GM21717 (cell line): Measurements from ENCODE around the gene RAD51B.

Source experiments
- ATAC-seq: cut with Tn5 transposase; IDR thresholded peaks from one replicate; pipeline ENCODE4 v1.9.1; 2021; ENCODE audit warnings: mild to moderate bottlenecking, moderate library complexity; ENCODE audit not compliant: unreplicated experiment

Gene RAD51B

GRCh38 chr14:68527329-68527851 is 707.8 kb downstream of the RAD51B start:
- no peak for ATAC-seq

GRCh38 chr14:68528040-68528687 is 708.6 kb downstream of the RAD51B start:
- ATAC-seq = no peak

DNA sequence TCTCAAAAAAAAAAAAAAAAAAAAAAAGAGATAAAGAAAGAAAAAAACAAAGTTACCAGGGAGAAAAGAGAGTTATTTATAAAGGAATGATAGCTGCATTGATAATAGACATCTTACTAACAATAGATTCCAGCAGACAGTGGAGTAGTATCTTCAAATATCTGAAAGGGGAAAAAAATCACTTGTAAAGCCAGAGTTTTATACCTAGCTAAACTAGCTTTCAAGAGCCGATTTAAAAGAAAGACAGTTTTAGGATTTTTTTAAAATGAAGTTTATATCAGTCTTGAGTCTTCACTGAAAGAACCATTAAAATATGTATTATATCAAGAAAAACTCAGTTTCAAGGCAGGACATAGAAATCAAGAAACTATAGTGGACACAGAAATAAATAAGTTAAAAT is 710.9 kb downstream of the RAD51B start:
- ATAC-seq = no peak

DNA sequence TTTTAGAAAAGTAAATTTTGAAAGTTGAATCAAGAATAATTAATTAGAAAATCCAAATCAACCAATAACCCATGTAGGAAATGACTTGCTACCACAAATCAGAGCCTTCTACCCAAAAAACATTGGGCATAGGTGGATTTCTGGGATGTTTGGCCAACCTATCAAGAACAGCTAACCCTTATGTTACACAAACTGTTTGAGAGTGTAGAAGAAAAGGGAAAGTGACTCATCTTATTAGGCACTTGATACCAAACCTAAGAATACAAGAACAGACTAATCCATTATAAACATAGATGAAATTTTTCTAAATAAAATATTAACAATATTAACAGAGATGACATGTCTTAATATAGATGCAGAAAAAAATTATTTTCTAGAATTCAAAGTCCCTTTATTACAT is 712.9 kb downstream of the RAD51B start:
- no peak for ATAC-seq

DNA sequence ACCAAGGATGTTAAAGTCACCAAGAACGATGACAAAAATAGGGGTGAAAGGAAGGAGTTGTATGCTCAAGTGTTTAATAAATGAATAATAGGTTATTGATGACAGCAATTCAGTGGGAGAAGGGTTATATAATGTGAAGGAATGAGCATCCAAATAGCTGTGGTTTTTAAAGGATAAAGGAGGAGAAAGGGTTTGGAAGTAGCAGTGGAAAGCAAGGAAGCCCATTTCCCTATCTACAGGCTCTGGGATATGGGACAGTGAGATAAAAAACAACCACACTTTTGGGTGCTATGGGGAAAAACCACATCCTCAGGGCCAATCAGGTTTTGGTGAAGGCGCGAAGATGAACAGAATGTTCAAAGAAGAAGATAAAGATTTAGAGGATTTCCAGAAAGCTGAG is 714.7 kb downstream of the RAD51B start:
- ATAC-seq = no peak

DNA sequence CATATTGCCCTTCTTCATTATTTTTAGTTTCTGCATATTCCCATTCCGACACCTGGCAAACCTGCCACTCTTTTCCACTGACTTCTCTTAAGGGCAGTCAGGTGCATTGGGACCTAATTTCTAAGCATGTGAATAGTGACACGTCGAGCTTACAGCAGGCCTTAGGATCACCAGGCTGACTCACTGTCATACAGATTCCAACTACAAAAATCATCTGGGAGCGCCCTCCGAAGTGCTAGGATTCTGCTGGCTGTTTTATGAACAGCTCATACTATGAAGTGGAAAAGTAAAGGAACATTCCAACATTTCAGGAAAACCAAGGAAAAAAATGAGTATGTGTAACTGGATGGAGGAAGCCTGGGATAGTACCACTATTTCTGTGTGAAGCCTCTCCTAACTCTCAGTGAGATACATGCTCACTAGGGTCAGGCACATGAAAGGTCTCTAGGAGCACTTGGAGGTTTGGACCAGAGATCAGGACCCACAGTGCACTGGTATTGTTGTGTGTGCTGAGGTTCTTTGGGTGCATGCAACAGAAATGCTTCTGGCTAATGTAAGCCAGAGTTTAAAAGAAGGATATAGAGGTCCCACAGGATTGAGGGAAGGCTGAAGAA is 715.9 kb downstream of the RAD51B start:
- ATAC-seq = no peak

GRCh38 chr14:68536018-68536410 is 716.4 kb downstream of the RAD51B start:
- ATAC-seq = no peak

GRCh38 chr14:68538639-68539038 is 719.1 kb downstream of the RAD51B start:
- ATAC-seq = no peak

DNA sequence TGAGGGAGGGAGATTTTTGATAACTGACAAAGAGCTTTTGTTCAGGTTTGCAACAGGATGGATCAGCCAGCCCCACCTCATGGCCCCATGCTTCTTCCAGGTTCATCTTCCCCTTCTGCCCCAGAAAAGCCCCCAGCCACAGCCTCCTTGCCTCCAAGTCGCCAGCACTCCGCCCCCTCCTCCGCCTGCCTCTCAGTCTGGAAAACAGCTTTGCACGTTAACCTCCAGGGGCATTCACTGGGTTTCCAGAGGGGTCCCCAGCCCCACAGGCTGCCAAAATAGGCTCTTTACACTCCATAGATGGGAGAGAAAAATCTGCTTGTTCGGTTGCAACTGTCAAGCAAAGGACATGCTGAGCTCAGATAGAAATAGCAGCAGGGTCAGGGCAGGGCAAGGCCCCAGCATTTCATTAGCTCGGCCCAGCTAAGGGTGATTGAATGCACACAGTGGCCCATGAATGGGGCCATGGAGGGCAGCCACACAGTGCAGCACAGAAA is 719.7 kb downstream of the RAD51B start:
- no peak for ATAC-seq

GRCh38 chr14:68539789-68540188 is 720.2 kb downstream of the RAD51B start:
- no peak for ATAC-seq

DNA sequence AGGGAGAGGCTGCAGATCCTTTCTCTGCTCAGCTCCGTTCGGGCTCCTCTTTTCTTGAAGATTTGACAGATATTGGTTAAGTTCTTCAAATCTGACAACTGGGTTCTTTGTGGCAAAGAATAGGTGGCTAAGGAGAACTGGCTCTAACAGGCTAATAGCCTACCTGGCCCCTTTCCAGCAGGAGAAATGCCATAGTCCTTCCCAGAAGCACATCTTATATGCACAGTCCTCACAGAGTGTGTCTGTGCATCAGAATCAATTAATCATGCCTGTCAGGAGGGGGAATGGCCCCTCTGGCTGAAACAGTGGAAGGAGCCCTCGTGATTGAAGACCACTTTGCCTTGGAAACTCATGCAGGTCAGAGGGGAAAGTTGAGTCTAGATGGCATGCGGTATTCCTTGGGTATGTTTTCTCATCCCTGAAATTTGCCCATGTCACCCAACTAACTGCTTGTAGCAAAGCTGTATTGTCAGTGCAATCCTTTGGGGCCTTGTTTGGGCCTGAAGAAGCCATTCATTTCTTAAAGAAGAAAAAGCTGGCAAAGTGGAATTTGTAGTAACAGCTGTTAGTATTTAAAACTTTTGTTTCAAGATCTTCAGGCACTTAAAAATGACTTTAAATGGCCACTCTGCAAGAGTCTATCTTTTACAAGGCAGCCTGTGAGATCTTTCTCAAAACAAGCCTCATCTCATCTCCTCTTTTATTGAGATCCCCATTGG is 721.8 kb downstream of the RAD51B start:
- no peak for ATAC-seq

- no peak for ATAC-seq
These were observed 722.8 kb downstream of the RAD51B start for GRCh38 chr14:68542346-68542745.

GRCh38 chr14:68543516-68543915 is 723.9 kb downstream of the RAD51B start:
- ATAC-seq = no peak

DNA sequence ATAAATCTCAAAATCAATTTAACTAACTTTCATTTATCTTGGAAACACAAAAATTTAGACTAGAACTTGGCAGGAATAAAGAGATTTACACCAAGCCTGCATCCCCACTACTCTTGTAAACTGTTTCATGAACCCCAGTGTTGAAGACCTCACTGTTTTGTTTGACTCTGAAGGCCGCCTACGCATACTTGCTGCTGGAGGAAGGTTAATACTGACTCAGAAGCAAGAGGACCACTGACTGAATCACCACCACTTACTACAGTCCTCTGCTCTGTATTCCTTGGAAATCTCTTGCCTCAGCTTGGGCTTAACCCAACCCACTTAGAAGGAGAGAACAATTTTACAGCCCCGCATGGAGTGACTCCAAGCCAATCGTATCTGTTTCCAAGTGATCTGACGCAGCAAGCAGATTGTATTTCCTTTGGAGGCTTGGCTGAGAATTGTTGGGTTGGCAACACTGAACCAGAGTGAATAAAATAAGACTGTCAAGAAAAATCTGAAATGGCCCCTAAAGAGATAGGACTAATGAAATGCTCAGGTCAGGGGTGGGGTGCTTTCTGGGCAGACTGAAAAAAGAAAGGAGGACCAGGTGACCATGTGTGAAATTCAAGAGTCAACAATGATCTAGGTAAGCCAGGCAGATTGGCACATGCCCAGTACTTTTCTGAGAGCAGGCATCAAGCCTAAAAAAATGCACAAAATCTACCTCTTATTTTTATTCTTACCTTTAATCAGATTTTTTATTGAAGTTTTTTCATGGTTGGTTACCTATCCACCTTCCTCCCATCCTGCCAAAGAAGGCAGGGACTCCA is 724.7 kb downstream of the RAD51B start:
- no peak for ATAC-seq

DNA sequence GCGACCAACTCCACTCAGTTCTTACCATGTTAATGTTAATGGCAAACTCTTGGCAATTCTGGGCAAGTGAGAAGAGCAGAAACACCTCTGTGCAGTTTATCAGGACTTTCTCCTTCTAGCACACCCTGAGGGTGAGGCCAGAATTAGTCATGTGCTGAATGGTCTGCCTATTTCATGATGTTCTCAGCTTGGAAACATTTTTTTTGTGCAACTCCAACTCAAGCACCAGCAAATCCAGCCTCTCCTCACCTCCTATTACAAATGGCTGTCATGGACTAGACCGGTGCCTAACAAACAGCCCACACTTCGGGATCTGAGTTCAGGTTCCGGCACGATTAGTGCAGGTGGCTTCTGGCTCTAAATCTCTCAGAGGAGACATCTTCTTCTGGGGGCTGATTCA is 727.3 kb downstream of the RAD51B start:
- ATAC-seq = no peak

DNA sequence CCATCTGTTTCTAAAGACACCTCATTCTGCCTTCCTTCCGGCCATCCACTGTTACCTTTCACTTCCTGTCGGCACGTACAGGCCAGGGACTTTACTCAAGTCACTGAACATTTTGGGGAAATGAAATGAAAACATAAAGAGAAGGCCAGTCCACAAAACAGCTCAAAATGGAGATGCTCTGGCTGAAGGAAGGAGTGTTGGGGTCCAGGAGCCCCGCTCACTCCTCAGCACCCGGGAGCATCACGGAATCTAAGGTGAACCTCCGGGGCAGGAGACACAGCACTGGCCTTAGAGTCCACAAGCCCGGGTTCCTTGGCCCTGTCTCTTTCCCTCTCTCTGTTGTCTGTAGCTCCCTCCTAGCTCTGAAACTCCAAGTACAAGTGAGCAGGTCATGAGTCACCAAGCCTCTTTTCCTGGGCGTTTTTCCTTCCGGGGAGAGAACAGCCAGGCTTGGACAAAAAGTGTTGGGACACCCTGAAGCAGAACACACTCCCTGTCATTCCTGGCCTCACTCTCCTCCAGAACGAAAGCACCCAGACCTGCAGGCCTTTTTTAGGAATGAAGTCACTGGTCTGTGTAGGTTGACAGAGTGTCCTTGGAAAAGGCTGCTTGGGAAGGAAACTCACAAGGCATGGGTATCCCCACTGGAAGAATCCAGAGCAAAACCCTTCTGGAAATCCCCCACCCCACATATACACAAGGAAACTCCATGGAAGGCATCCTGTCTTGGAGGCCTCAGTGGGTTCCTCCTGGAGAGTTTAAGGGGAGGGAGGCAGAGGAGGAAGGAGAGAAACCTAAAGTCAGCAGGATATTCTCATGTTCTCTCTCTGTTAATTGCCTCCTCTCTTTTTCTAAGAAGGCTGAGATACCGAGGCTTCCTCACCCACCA is 728.0 kb downstream of the RAD51B start:
- ATAC-seq = no peak

GRCh38 chr14:68548194-68549076 is 728.9 kb downstream of the RAD51B start:
- no peak for ATAC-seq

DNA sequence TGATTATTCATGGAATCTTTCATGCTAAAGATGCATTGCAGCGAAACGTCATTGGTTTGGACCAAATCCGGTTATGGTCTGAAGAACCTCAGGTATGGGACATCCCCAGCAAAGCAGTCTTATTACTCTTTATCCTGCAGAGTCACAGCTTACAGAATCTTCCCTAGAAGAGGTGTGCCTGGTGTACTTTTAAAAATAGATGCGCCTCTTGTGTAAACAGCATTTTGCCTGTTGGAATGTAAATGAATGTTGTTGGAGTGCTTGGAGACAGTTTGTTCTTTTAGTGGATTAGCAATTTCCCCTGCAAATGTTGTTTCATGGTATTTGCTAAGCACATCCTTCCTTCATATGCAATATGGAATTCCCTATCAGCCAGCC is 730.7 kb downstream of the RAD51B start:
- no peak for ATAC-seq

DNA sequence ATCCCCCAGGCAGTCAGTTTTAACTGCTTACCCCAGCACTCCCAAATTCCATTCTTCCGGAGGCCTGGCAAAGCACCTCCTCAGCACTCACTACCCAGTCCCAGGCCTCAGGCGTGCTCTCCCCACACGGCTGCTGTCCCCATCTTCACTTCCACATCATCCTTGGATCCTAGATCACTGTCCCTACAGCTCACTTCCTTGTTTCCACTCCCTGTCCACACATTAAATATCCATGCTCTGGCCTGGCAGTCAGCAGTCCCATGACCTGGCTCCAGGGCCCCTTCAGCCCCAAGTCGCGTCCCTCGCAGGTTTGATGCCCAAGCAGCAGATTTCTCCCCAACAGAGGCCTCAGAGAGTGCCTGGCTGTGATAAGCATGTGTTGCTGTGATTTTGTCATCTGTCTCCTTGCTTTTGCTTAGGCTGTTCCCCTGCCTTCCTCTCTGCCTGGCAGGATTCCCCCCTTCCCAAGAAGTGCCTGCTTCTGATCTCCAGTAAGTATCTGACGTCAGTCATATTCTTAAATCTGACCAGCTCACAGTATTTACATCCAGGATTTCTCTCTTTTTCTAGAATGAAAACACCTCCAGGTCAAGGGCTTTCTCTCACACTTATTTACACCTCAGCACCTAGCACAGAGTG is 731.6 kb downstream of the RAD51B start:
- ATAC-seq = no peak
